HG02610 (cell line): ENCODE data around the gene PKM.

Experiments
- ATAC-seq: cut with Tn5 transposase; IDR thresholded peaks from one replicate; pipeline ENCODE4 v1.9.1; 2021; ENCODE audit warnings: mild to moderate bottlenecking, moderate library complexity; ENCODE audit not compliant: unreplicated experiment

Gene PKM

GRCh38 chr15:72236381-72237003, 5.5 kb upstream of the PKM start:
- no peak for ATAC-seq

- no peak for ATAC-seq
Measured at GRCh38 chr15:72235298-72235697, 4.3 kb upstream of the PKM start.

- ATAC-seq = no peak
Measured at GRCh38 chr15:72233769-72234168, 2.8 kb upstream of the PKM start.

- ATAC-seq = no peak
Measured at GRCh38 chr15:72231833-72232478, 966 bp upstream of the PKM start.

- no peak for ATAC-seq
Measured at GRCh38 chr15:72230197-72231065, 559 bp downstream of the PKM start.

GRCh38 chr15:72229947-72230196, 1.1 kb downstream of the PKM start:
- no peak for ATAC-seq

- no peak for ATAC-seq
Measured at GRCh38 chr15:72229076-72229946, 1.7 kb downstream of the PKM start.

GRCh38 chr15:72227720-72228119, 3.3 kb downstream of the PKM start:
- ATAC-seq = no peak

GRCh38 chr15:72227192-72227586, 3.8 kb downstream of the PKM start:
- peak; percentile 11 for ATAC-seq

GRCh38 chr15:72223278-72223677, 7.7 kb downstream of the PKM start:
- ATAC-seq = no peak

GRCh38 chr15:72222393-72222792, 8.6 kb downstream of the PKM start:
- no peak for ATAC-seq

GRCh38 chr15:72220687-72221086, 10.3 kb downstream of the PKM start:
- no peak for ATAC-seq

- ATAC-seq = no peak
Measured at GRCh38 chr15:72217216-72217615, 13.8 kb downstream of the PKM start.

GRCh38 chr15:72216079-72216478, 14.9 kb downstream of the PKM start:
- ATAC-seq = no peak

- ATAC-seq = no peak
Measured at GRCh38 chr15:72207558-72208085, 23.4 kb downstream of the PKM start.

GRCh38 chr15:72206677-72207000, 24.4 kb downstream of the PKM start:
- ATAC-seq = no peak

- no peak for ATAC-seq
Measured at GRCh38 chr15:72205896-72206676, 24.9 kb downstream of the PKM start.

- ATAC-seq = no peak
Measured at GRCh38 chr15:72205273-72205672, 25.7 kb downstream of the PKM start.

GRCh38 chr15:72203507-72203837, 27.5 kb downstream of the PKM start:
- ATAC-seq = no peak

GRCh38 chr15:72202801-72203506, 28.0 kb downstream of the PKM start:
- ATAC-seq = no peak
